IPS-18c (cell line): ENCODE measurements around the gene KLRC1.
"Not testable (repeated sequence)": the region's sequence is repeated elsewhere in the genome, so short reads cannot be mapped to it uniquely, and the experiment has no call there.

ENCODE experiments used
- H3K4me3 ChIP-seq: 2 replicates; pipeline ENCODE4 v1.7.0; 2013; ENCODE audit warnings: low read depth, mild to moderate bottlenecking, low read length, moderate library complexity; ENCODE audit not compliant: insufficient read depth
- H3K9me3 ChIP-seq: one replicate; pipeline ENCODE4 v1.6.1; 2013; ENCODE audit warnings: mild to moderate bottlenecking, low read length, moderate library complexity; ENCODE audit not compliant: control insufficient read depth, insufficient read depth

The KLRC1 gene

DNA sequence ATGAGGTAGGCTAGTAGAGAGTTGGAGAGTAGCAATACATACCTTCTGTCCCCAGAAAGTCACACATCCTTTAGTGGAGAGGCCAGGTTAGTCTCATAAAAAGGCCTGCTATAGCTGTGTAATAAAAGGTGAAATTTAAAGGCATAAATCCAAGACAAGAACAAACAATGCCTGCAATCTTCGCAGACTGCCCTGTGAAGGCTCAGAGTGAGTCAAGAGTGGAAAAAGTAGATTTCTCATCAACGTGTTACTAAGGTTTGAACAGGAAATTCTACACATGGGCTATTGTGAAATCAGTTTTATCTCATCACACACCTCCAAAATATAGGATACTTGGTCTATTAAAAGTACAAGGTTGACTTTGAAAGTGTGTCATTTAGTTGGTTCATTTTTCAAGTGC is at the start of gene KLRC1:
KLRC1 (minus strand) TSS at position 222 of the 400 bp plus-strand sequence. CDS start 2,221 bp downstream, outside the sequence.
- Histone ChIP-seq H3K4me3 (no peak within 1 kb of the TSS), H3K9me3 (no peaks in the 10 kb centered on the region)

DNA sequence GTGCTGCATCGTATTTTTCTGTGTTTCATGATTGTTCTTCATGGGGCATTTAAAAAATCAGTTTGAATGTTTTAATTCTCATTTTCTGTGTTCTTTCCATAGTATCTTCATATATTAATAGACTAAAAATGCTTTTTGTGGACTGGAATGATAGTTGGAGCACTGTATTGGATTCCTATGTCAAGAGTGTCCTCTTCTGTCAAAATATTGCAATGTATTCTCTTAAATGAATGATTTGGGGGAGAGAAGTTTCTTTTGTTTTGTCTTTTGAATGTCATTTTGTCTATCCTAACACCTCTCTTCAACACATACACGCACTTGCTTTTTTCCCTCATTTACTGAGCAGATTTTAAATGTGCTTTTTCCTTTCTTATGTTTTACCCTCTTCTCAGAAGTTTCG is 47.9 kb upstream of the KLRC1 start:
- H3K4me3 ChIP-seq = no peak overlapping the region
- no peaks in the 10 kb centered on the region for H3K9me3 ChIP-seq

DNA sequence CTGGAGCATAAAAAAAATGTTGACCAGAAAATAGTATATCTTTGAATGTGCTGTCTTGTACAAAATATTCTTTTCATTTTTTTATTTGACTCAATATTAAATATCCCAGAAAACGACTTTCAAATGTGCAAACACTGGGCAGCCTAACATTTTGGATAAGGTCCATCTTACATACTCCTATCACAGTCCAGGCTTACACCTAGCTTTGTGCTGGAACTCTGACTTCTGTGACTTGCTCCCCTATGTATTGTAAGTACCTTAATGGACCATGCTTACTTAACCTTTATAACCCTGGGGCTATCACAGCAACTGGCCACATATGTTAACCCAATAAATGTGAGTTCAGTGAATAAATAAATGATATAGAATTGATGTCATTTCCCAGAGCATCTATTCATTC is 44.9 kb upstream of the KLRC1 start:
- Histone ChIP-seq H3K4me3 (no peak overlapping the region), H3K9me3 (no peaks in the 10 kb centered on the region)

DNA sequence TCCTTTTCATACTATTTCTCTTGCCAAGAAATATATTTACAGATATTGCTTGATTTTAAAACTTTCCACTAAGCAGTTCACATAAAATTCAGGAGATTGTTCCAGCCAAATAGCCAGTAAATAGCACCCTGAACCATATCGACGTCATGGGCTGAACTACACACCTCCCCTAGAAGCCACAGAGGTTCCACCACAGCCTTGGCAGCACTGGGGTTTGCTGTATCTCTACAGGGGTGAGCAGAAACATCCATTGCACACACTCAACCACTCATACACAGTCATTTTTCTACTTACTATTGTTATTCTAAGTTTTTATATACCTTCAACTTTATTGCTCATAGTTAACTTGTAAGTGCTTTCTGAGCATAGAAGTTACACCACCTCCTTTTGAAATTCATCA is 44.4 kb upstream of the KLRC1 start:
- Histone ChIP-seq H3K9me3 (no peaks in the 10 kb centered on the region), H3K4me3 (no peak overlapping the region)

DNA sequence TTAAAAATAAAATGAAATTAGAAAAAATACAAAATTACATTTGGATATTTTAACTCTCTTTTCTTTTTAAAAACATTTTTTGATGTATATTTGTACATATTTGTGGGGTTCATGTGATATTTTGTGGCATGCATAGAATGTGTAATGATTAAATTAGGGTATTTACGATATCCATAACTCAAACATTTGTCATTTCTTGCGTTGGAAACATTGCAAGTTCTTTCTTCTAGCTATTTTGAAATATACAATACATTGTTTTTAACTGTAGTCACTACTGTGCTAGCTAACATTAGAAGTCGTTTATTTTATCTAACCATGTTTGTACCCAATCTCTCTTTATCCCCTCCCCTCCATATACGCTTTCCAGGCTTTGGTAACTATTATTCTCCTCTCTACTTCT is 38.6 kb upstream of the KLRC1 start:
- Histone ChIP-seq H3K4me3 (no peak overlapping the region), H3K9me3 (no peaks in the 10 kb centered on the region)

DNA sequence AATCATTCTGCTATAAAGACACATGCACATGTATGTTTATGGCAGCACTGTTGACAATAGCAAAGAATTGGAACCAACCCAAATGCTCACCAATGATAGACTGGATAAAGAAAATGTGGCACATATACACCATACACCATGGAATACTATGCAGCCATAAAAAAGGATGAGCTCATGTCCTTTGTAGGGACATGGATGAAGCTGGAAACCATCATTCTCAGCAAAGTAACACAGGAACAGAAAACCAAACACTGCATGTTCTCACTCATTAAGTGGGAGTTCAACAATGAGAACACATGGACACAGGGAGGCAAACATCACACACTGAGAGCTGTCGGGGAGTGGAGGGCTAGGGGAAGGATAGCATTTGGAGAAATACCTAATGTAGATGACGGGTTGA is 34.2 kb upstream of the KLRC1 start:
- H3K9me3 ChIP-seq, H3K4me3 ChIP-seq: not testable (repeated sequence)

DNA sequence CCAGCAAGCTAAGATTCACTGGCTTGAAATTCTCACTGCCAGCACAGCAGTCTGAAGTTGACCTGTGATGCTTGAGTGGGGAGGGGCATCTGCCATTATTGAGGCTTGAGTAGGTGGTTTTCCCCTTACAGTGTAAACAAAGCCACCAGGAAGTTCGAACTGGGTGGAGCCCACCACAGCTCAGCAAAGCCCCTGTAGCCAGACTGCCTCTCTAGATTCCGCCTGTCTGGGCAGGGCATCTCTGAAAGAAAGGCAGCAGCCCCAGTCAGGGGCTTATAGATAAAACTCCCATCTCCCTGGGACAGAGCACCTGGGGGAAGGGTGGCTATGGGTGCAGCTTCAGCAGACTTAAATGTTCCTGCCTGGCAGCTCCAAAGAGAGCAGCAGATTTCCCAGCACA is 28.7 kb upstream of the KLRC1 start:
- H3K9me3 ChIP-seq, H3K4me3 ChIP-seq: not testable (repeated sequence)

DNA sequence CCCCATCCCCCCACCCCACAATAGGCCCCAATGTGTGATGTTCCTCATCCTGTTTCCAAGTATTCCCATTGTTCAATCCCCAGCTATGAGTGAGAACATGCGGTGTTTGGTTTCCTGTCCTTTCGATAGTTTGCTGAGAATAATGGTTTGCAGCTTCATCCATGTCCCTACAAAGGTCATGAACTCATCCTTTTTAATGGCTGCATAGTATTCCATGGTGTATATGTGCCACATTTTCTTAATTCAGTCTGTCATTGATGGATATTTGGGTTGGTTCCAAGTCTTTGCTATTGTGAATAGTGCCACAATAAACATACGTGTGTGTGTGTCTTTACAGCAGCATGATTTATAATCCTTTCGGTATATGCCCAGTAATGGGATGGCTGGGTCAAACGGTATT is 19.6 kb upstream of the KLRC1 start:
- H3K4me3 ChIP-seq, H3K9me3 ChIP-seq: not testable (repeated sequence)

DNA sequence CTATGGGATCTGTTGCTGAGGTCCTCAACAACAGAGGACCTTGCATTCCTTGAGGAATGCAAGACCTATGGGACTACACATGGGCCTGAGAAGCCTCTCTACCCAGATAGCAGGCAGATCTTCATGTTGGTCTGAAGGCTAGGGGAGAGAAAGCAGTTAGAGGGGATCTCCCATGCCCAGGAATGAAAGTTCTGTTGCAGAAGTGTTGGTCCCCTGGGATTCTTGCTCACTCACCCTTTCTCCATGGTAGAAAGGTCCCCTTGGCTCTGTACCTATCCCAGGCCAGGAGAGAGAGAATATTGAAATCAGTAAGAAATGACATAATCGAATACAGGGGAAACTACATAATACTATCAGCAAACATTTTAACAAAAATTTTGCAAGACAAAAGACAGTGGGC is 16.5 kb upstream of the KLRC1 start:
- Histone ChIP-seq H3K4me3 (no peak overlapping the region), H3K9me3 (no peaks in the 10 kb centered on the region)

DNA sequence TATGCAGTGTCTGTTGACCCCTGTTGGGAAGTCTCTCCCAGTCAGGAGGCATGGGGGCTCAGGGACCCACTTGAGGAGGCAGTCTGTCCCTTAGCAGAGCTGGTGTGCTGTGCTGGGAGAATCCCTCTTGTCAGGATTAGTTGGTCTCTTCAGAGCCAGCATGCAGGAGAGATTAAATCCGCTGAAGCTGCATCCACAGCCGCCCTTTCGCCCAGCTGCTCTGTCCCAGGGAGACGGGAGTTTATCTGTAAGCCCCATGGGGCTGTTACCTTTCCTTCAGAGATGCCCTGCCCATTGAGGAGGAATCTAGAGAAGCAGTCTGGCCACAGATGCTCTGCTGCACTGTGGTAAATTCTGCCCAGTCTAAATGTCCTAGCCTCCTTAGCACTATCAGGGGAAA is 13.1 kb upstream of the KLRC1 start:
- Histone ChIP-seq H3K9me3 (no peaks in the 10 kb centered on the region), H3K4me3 (no peak overlapping the region)

DNA sequence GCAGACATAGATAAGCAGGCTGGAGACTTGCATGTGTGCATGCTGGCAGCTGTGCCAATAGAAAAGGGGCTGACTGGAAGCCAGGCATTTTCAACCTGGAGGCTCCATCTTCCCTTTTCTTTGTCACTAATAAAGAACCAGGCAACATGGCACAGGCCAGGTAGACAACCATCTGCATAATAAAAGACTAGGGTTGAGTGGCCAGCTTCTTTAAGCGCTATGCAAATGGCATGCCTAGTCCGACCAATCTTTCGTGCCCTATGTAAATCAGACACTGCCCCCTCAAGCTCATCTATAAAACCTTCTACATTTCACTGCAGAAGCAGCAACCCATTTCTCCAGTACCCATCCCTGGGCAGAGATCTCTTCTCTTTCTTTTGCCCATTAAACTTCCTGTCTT is 4.6 kb upstream of the KLRC1 start:
- Histone ChIP-seq H3K4me3 (no peak overlapping the region), H3K9me3 (no peaks in the 10 kb centered on the region)

DNA sequence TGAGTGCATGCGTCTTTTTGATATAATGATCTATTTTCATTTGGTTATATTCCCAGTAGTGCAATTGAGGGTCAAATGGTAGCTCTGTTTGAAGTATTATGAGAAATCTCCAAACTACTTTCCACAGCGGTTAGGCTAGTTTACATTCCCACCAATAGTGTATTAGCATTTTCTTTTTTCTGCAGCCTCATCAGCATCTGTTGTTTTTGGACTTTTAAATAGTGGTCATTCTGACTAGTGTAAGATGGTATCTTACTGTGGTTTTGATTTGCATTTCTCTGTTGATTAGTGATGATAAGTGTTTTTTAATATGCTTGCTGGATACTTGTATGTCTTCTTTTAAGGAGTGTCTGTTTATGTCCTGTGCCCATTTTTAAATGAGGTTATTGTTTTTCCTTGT is 3.7 kb upstream of the KLRC1 start:
- H3K9me3 ChIP-seq = no peaks in the 10 kb centered on the region

DNA sequence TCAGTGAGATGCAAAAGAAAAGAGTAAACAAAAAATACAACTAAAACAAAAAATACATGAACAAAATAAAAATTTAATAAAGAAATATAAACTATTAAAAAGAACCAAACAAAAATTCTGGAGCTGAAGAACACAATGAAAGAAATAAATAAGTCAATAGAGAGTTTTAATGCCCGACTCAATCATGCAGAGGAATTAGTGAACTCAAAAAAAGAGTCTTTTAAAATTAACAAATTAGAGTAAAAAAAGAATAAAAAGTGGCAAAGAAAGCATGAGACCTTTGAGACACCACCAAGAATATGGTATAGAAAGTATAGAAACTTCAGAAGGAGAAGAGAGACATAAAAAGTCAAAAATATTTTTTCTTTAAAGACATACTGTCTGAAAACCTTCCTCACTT is 2.6 kb upstream of the KLRC1 start:
- H3K9me3 ChIP-seq = no peaks in the 10 kb centered on the region
- no peak overlapping the region for H3K4me3 ChIP-seq

More for the DNA sequence above, 3.7 kb upstream of the KLRC1 start:
- H3K4me3 ChIP-seq = no peak overlapping the region

DNA sequence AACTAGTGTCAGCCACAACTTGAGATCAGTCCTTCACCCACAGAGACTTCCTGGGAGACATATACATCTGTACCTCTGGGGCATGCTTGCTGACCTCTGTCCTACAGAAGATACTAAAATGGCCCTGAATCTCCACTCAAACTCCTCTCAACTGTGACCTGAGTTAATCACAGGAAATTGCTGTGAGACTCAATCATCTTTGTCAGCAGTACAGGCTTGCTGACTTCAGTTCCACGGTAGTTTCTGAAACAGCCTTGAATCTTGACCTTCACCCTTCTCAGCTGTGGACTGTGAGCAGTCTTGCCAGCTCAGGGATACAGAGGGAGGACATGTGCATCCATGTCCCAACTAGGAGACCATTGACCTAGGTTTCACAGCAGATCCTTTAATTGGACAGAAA is 1.4 kb upstream of the KLRC1 start:
- H3K9me3 ChIP-seq = no peaks in the 10 kb centered on the region
- no peak overlapping the region for H3K4me3 ChIP-seq

DNA sequence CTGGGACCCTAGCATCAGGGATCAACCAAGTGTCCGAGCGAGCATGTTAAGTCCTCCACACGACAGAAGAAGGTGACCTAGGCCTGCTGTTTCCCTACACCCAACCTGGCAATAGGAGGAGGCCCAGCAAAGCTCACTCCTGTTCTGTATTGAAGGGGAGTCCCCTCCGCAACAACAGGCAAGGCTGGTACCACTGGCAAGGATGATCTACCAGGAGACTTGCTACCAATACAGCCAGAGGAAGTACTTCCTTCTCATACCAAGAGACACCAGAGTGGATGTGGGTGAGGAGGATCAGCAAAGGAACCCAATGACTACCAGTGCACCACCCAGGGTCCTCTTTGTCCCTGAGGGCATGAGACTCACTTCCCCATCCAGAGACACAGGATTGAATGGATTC is 4.9 kb downstream of the KLRC1 start:
- Histone ChIP-seq H3K9me3 (no peaks in the 10 kb centered on the region), H3K4me3 (no peak overlapping the region)

DNA sequence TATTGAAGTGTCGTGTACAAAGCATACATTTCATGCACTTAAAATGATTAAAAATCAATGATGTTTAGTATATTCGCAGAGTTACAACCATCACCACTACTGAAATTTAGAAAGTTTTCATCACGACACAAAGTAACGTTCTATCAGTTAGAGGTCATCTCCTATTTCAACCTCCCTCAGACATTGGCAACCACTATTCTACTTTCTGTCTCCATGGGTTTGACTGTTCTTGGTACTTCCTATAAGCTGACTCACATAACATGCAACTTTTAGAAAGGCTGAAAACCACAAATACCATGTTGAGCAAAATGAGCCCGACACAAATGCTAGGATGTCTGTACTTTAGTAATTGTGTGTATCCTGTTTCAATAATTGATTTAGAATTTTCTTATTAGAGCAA is 7.1 kb downstream of the KLRC1 start:
- not testable (repeated sequence) for H3K9me3 ChIP-seq, H3K4me3 ChIP-seq

DNA sequence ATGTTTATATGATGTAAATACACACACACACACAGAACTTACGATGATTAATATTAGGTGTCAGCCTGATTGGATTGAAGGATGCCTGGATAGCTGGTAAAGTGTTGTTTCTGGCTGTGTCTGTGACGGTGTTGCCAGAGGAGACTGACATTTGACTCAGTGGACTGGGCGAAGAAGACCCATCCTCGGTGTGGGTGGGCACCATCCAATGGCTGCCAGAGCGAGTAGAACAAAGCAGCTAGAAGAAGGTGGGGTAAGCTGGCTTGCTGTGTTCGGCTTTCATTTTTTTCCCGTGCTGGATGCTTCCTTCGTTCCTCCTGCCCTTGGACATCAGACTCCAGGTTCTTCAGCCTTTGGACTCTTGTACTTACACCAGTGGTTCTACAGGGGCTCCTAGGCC is 12.0 kb downstream of the KLRC1 start:
- not testable (repeated sequence) for H3K4me3 ChIP-seq

DNA sequence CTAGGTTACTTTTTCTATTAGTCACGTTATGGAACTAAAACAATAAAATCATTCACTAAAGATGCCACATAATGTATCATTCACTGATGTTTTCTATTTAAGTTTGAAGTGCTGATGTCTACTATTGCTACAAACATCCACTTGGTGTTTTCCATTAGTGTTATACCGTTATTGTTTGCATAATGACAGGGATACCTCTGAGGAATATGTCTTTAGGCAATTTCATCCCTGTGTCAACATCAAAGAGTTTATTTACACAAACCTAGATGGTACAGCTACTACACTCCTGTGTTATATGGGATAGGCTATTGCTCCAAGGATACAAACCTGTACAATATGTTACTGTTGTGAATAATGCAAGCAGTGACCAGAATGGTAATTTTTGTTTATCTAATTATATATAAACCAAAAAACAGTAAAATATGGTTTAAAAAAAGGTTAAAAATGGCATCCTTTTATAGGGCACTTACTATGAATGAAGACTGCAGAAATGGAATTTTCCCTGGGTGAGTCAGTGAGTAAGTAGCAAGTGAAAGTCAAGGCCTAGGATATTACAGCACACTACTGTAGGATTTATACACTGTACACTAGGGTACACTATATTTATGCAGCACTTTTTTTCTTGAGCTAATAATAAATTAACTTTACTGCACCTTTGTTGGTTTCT is 13.4 kb downstream of the KLRC1 start:
- H3K4me3 ChIP-seq, H3K9me3 ChIP-seq: not testable (repeated sequence)

More for the DNA sequence above, 12.0 kb downstream of the KLRC1 start:
- H3K9me3 ChIP-seq = not testable (repeated sequence)

DNA sequence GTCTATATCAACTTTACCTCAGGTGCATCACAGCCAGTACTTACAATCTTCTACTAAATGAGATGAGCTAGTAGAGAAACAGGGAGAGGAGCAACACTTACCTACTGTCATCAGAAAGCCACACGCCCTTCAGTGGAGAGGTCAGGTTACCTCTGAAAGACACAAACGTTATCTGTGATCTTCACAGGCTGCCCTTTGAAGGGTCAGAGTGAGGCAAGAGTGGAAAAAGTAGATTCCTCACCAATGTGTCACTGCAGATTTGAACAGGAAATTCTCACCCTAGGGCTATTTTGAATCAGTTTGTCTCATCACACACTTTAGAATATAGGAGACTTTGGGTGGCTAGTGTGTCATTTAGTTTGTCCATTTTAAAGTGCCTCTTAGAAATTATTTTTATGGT is 15.6 kb downstream of the KLRC1 start:
- not testable (repeated sequence) for H3K9me3 ChIP-seq, H3K4me3 ChIP-seq
